ENCODE data around the gene WWTR1. TPM values are rescaled to one million over a fixed set of nuclear protein-coding genes. Genes with fewer than 3 reads are reported as not detected.

Gene WWTR1
- total and polyA plus RNA-seq, 2 of the 8 experiments (the other 6 are each of a cell fraction or from before 2014, with no cell fraction given) = 15.7 to 18.6 TPM

- no peaks in the 10 kb centered on the region for H3K9me3 ChIP-seq (ENCODE audit: insufficient read depth in 2 of 2, low read depth in 1 of 2, low read length in 1 of 2)
- 96% methylated on average over 2 of the region's 2 CpGs; no CpG with 5 or more reads in 1 of the 2 experiments for WGBS, 2 experiments (ENCODE audit: extremely low coverage in 1 of 2, insufficient coverage in 1 of 2, insufficient read length in 1 of 2, insufficient replicate concordance in 2 of 2, low coverage in 1 of 2, low lambda C conversion rate in 2 of 2, missing lambda C conversion rate in 1 of 2)
- H3K4me1 ChIP-seq (replicated peaks in 1 of 4; ENCODE audit: control insufficient read depth in 3 of 4, insufficient read depth in 4 of 4, low read length in 3 of 4) = no peaks in the 10 kb centered on the region; a peak in 1 of 7 replicates
- H3K9ac ChIP-seq (replicated peaks in 1 of 4; ENCODE audit: extremely low read depth in 1 of 4, low read depth in 3 of 4, low read length in 3 of 4) = no peak overlapping the region
- no peak overlapping the region for H3K27ac ChIP-seq (ENCODE audit: low read depth, low read length)
- no peak overlapping the region for H2BK5ac ChIP-seq (ENCODE audit: low read depth, low read length)
- no peak overlapping the region for H4K5ac ChIP-seq (ENCODE audit: insufficient read length, low read depth, low read length)
- H3K36me3 ChIP-seq (ENCODE audit: control insufficient read depth in 2 of 4, insufficient read depth in 4 of 4, low read length in 3 of 4) = no peaks in the 10 kb centered on the region
- H3K56ac ChIP-seq (replicated peaks; ENCODE audit: insufficient read length, low read depth, low read length) = no peak overlapping the region
- FAIRE-seq (no peak), DNase-seq (ENCODE audit: low read depth in 1 of 2, low spot score in 2 of 2) (no peak)
- no peak overlapping the region for H4K8ac ChIP-seq (ENCODE audit: extremely low read depth, insufficient read depth, low read length)
- H3K23me2 ChIP-seq (ENCODE audit: low read depth, low read length) = no peaks in the 10 kb centered on the region
- no peak overlapping the region for H2AK5ac ChIP-seq (ENCODE audit: low read depth, low read length)
- no peak overlapping the region for H4K91ac ChIP-seq (replicated peaks; ENCODE audit: insufficient read length, low read length)
- no peak overlapping the region for H2BK15ac ChIP-seq (ENCODE audit: low read length)
- H2BK120ac ChIP-seq (replicated peaks; ENCODE audit: low read depth, low read length) = no peak overlapping the region
- no peaks in the 10 kb centered on the region for H4K20me1 ChIP-seq (replicated peaks in 1 of 2; ENCODE audit: control insufficient read depth in 1 of 2, insufficient read depth in 2 of 2, low read length in 2 of 2)
- H3K14ac ChIP-seq (ENCODE audit: insufficient read length) = no peak overlapping the region
- H3K4me3 ChIP-seq (ENCODE audit: extremely low read depth in 1 of 4, insufficient read depth in 2 of 4, low read depth in 3 of 4, low read length in 4 of 4) = no peak overlapping the region
- peaks cover 0 to 12% of the 10 kb centered on the region in 2 experiments; a peak in 2 of 4 replicates for H3K79me2 ChIP-seq (ENCODE audit: control insufficient read depth in 1 of 2, insufficient read depth in 2 of 2, low read length in 2 of 2)
- no peak overlapping the region for H3K4ac ChIP-seq (replicated peaks; ENCODE audit: insufficient read length, low read depth, low read length)
- H3K23ac ChIP-seq (ENCODE audit: insufficient read length) = no peak overlapping the region
- ChIA-PET CTCF (ENCODE audit: partially characterized antibody) (interaction anchor here (0.9 to 1.7 kb wide), 3 partner anchors 19 to 106 kb away, joined by 3 to 4 read pairs (median 3); no protein-coding TSS in a partner anchor), POLR2A (ENCODE audit: partially characterized antibody) (interaction anchor here (1.0 kb wide), 1 partner anchor 47 kb away, joined by 4 read pairs; no protein-coding TSS in a partner anchor)
- H2AFZ ChIP-seq (ENCODE audit: low read length) = no peak overlapping the region
- no peak overlapping the region for H3K4me2 ChIP-seq (ENCODE audit: insufficient read depth in 1 of 2, low read depth in 2 of 2, low read length in 2 of 2)
- no peaks in the 10 kb centered on the region for H3K79me1 ChIP-seq (ENCODE audit: low read depth, low read length)
- no peak overlapping the region for H2BK12ac ChIP-seq (ENCODE audit: low read depth, low read length)
- H2BK20ac ChIP-seq (ENCODE audit: low read length) = no peak overlapping the region
- no peaks in the 10 kb centered on the region for H3K27me3 ChIP-seq (replicated peaks in 1 of 4; ENCODE audit: control insufficient read depth in 3 of 4, extremely low read depth in 1 of 4, insufficient read depth in 3 of 4, low read length in 3 of 4)
- H3K18ac ChIP-seq (ENCODE audit: extremely low read depth, low read length) = no peak overlapping the region
- TF ChIP-seq MAFK (IDR thresholded peaks at IDR 0.05; ENCODE audit: low read depth, low read length) (no peak), TAF1 (IDR thresholded peaks at IDR 0.05; ENCODE audit: low read depth, low read length) (no peak), SAP30 (IDR thresholded peaks at IDR 0.05; ENCODE audit: insufficient read depth, insufficient replicate concordance, low read length) (no peak), CREB1 (IDR thresholded peaks at IDR 0.05) (no peak), EGR1 (IDR thresholded peaks at IDR 0.05; ENCODE audit: borderline replicate concordance, low read depth, low read length) (no peak), CBX8 (IDR thresholded peaks at IDR 0.05; ENCODE audit: borderline replicate concordance, low read depth, low read length) (no peak), POLR2AphosphoS5 (IDR thresholded peaks at IDR 0.05; ENCODE audit: low read depth, low read length) (no peak), TEAD4 (IDR thresholded peaks at IDR 0.05; ENCODE audit: low read depth, low read length) (no peak), KDM4A (IDR thresholded peaks at IDR 0.05; ENCODE audit: low read depth, low read length, severe bottlenecking) (no peak), TBP (IDR thresholded peaks at IDR 0.05; ENCODE audit: low read depth, low read length) (no peak), NRF1 (IDR thresholded peaks at IDR 0.05; ENCODE audit: low read depth, low read length) (no peak), RXRA (IDR thresholded peaks at IDR 0.05; ENCODE audit: insufficient read depth, low read depth, low read length) (no peak), RNF2 (IDR thresholded peaks at IDR 0.05; ENCODE audit: borderline replicate concordance, low read depth, low read length, missing control alignments, poor library complexity, severe bottlenecking) (no peak), YY1 (IDR thresholded peaks at IDR 0.05; ENCODE audit: low read depth, low read length) (no peak)
Measured at GRCh38 chr3:149611149-149611548, 46.7 kb downstream of the WWTR1 start.
